ENCODE results near the gene N4BP2L2.

The N4BP2L2 gene

GRCh38 chr13:32528358-32528757 is 10.2 kb downstream of the N4BP2L2 start:
- FAIRE-seq = peak; percentile 8

GRCh38 chr13:32527151-32527550 is 11.4 kb downstream of the N4BP2L2 start:
- no peak for FAIRE-seq

GRCh38 chr13:32525766-32526165 is 12.8 kb downstream of the N4BP2L2 start:
- FAIRE-seq = no peak

- FAIRE-seq = no peak
Observed at GRCh38 chr13:32515246-32515645, 23.3 kb downstream of the N4BP2L2 start.

- FAIRE-seq = no peak
Observed at GRCh38 chr13:32511482-32511881, 27.1 kb downstream of the N4BP2L2 start.

GRCh38 chr13:32504876-32505275 is 33.7 kb downstream of the N4BP2L2 start:
- FAIRE-seq = no peak

- FAIRE-seq = no peak
Observed at GRCh38 chr13:32504263-32504662, 34.3 kb downstream of the N4BP2L2 start.

- no peak for FAIRE-seq
Observed at GRCh38 chr13:32503727-32504126, 34.9 kb downstream of the N4BP2L2 start.

- FAIRE-seq = no peak
Observed at GRCh38 chr13:32501064-32501463, 37.5 kb downstream of the N4BP2L2 start.

GRCh38 chr13:32499538-32500210 is 38.9 kb downstream of the N4BP2L2 start:
- FAIRE-seq = no peak

GRCh38 chr13:32497589-32497988 is 41.0 kb downstream of the N4BP2L2 start:
- no peak for FAIRE-seq

- FAIRE-seq = no peak
Observed at GRCh38 chr13:32496599-32497160, 41.9 kb downstream of the N4BP2L2 start.

GRCh38 chr13:32495841-32496240 is 42.8 kb downstream of the N4BP2L2 start:
- FAIRE-seq = no peak

- FAIRE-seq = no peak
Observed at GRCh38 chr13:32495429-32495828, 43.2 kb downstream of the N4BP2L2 start.

- no peak for FAIRE-seq
Observed at GRCh38 chr13:32491028-32491427, 47.6 kb downstream of the N4BP2L2 start.

GRCh38 chr13:32476892-32477291 is 61.7 kb downstream of the N4BP2L2 start:
- FAIRE-seq = no peak

- FAIRE-seq = no peak
Observed at GRCh38 chr13:32476021-32476731, 62.4 kb downstream of the N4BP2L2 start.

- no peak for FAIRE-seq
Observed at GRCh38 chr13:32474999-32475792, 63.4 kb downstream of the N4BP2L2 start.

GRCh38 chr13:32473650-32474049 is 64.9 kb downstream of the N4BP2L2 start:
- FAIRE-seq = no peak

GRCh38 chr13:32472194-32472621 is 66.4 kb downstream of the N4BP2L2 start:
- FAIRE-seq = no peak

- no peak for FAIRE-seq
Observed at GRCh38 chr13:32471187-32471922, 67.2 kb downstream of the N4BP2L2 start.

GRCh38 chr13:32468502-32469142 is 70.0 kb downstream of the N4BP2L2 start:
- FAIRE-seq = no peak

Measured in G401.6 (cell line).